ENCODE data around the gene FREY1. TPM values are rescaled to one million over a fixed set of nuclear protein-coding genes. Genes with fewer than 3 reads are reported as not detected.

The FREY1 gene
- total and polyA plus RNA-seq, 2 donors (not counting 3 experiments of a cell fraction or from before 2014, with no cell fraction given): 0.84 to 1.1 TPM

DNA sequence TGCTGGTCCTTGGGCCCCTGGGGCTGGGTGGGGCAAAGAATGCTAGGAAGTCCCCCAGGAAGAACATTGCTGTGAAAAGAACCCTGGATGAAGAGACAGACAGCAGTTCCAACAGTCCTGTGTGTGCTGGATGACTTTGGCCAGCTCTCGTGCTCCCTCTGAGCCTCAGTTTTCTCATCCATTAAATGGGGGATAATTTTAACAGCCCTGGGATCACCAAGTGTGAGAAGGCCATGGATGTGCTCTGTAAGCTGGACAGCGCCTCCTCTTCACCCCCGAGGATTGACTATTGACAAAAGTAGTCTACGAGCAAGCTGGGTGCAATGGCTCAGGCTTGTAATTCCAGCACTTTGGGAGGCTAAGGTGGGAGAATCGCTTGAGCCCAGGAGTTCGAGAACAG is 17.9 kb upstream of the FREY1 start:
- no peaks in the 10 kb centered on the region for H3K36me3 ChIP-seq (ENCODE audit: control insufficient read depth in 2 of 2, extremely low read depth in 1 of 2, insufficient read depth in 2 of 2, low read length in 2 of 2)
- H4K20me1 ChIP-seq (replicated peaks; ENCODE audit: control insufficient read depth, extremely low read depth, insufficient read depth, low read length): no peaks in the 10 kb centered on the region
- peaks cover 13 to 30% of the 10 kb centered on the region in 2 experiments for H3K27me3 ChIP-seq (ENCODE audit: control insufficient read depth in 2 of 2, insufficient read depth in 2 of 2, low read length in 2 of 2)
- H2AFZ ChIP-seq (ENCODE audit: low read depth, low read length): no peak overlapping the region
- H3K4me1 ChIP-seq (ENCODE audit: control insufficient read depth, extremely low read depth, insufficient read depth, low read length): no peaks in the 10 kb centered on the region
- intact Hi-C loops (cut with micrococcal nuclease): no loop called here
- ChIA-PET CTCF (interaction anchor here (1.3 to 2.6 kb wide), 2 partner anchors 41 to 52 kb away, joined by 3 to 8 read pairs; no protein-coding TSS in a partner anchor), POLR2A (no interaction called here)
- FAIRE-seq: no peak
- H3K4me3 ChIP-seq (replicated peaks in 1 of 3; ENCODE audit: insufficient read depth in 1 of 3, low read depth in 1 of 3, low read length in 3 of 3): no peak overlapping the region
- H3K9ac ChIP-seq (replicated peaks; ENCODE audit: extremely low read depth, insufficient read depth, low read length): no peak overlapping the region
- DNase-seq (ENCODE audit: low read depth, low spot score): no peak
- BruUV-seq (replicated peaks): no TSS peak
- no peak overlapping the region for H3K4me2 ChIP-seq (ENCODE audit: insufficient read depth, low read length)
- TF ChIP-seq JUN (IDR thresholded peaks at IDR 0.05; ENCODE audit: borderline replicate concordance, insufficient read depth, insufficient read length, low read depth) (no peak), GATA2 (IDR thresholded peaks at IDR 0.05; ENCODE audit: insufficient read depth, insufficient read length, low read depth, low read length) (no peak), POLR2AphosphoS5 (IDR thresholded peaks at IDR 0.05; ENCODE audit: insufficient read depth, low read depth, low read length) (no peak), EZH2 (IDR thresholded peaks at IDR 0.05; ENCODE audit: borderline replicate concordance, low read depth, low read length, severe bottlenecking) (no peak), MYC (IDR thresholded peaks at IDR 0.05; ENCODE audit: low read depth, low read length) (no peak), POLR2A (IDR thresholded peaks at IDR 0.05; ENCODE audit: low read depth, low read length) (no peak), FOS (IDR thresholded peaks at IDR 0.05; ENCODE audit: borderline replicate concordance, insufficient read depth, low read length) (no peak)
- TF ChIP-seq, protein P1, sequence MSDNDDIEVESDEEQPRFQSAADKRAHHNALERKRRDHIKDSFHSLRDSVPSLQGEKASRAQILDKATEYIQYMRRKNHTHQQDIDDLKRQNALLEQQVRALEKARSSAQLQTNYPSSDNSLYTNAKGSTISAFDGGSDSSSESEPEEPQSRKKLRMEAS (IDR thresholded peaks at IDR 0.05; ENCODE audit: insufficient read depth, insufficient read length): no peak
- H3K9me1 ChIP-seq (replicated peaks; ENCODE audit: control insufficient read depth, extremely low read depth, insufficient read depth, low read length): no peaks in the 10 kb centered on the region
- dilution Hi-C loops (cut with MboI; ENCODE audit: extremely low pct_ligation_motif_present, low sequenced_read_pairs): no loop called here
- no peak overlapping the region for H3K27ac ChIP-seq (ENCODE audit: insufficient read depth, low read depth, low read length)
- H3K9me3 ChIP-seq (replicated peaks; ENCODE audit: control insufficient read depth, insufficient read depth, low read length): no peaks in the 10 kb centered on the region
- H3K79me2 ChIP-seq (ENCODE audit: control insufficient read depth, insufficient read depth, low read length): no peaks in the 10 kb centered on the region
